H9 (cell line): ENCODE results near the gene BMERB1. TPM values are rescaled to one million over a fixed set of nuclear protein-coding genes. Genes with fewer than 3 reads are reported as not detected.

Experiments
- DNase-seq: peaks from one replicate; pipeline ENCODE4 v3.0.0-alpha.2; 2017
- H2AFZ ChIP-seq: one replicate; pipeline ENCODE4 v1.6.1; 2013; ENCODE audit warnings: mild to moderate bottlenecking, low read length, control low read depth, moderate library complexity
- H2AK5ac ChIP-seq: 2 replicates; pipeline ENCODE4 v1.6.1; 2013; ENCODE audit warnings: low read length, control low read depth, mixed read lengths; ENCODE audit not compliant: insufficient read length
- H2BK120ac ChIP-seq: one replicate; pipeline ENCODE4 v1.6.1; 2013; ENCODE audit warnings: low read depth, mild to moderate bottlenecking, low read length, control low read depth, inconsistent platforms; ENCODE audit not compliant: poor library complexity, severe bottlenecking
- H2BK12ac ChIP-seq: 2 replicates; pipeline ENCODE4 v1.6.1; 2013; ENCODE audit warnings: low read length, control low read depth, mixed read lengths, low read depth; ENCODE audit not compliant: insufficient read length
- H2BK15ac ChIP-seq: 2 replicates; pipeline ENCODE4 v1.6.1; 2013; ENCODE audit warnings: low read depth, low read length, control low read depth
- H2BK20ac ChIP-seq: one replicate; pipeline ENCODE4 v1.6.1; 2013; ENCODE audit warnings: low read depth, mild to moderate bottlenecking, low read length, control low read depth, inconsistent platforms; ENCODE audit not compliant: poor library complexity, severe bottlenecking
- H2BK5ac ChIP-seq: 2 replicates; pipeline ENCODE4 v1.6.1; 2013; ENCODE audit warnings: low read length, control low read depth, mixed read lengths; ENCODE audit not compliant: insufficient read length
- H3K14ac ChIP-seq: 2 replicates; pipeline ENCODE4 v1.6.1; 2013; ENCODE audit warnings: low read length, control low read depth; ENCODE audit not compliant: insufficient read depth
- H3K18ac ChIP-seq: 2 replicates; pipeline ENCODE4 v1.6.1; 2013; ENCODE audit warnings: low read depth, mild to moderate bottlenecking, mixed read lengths, low read length, control low read depth; ENCODE audit not compliant: insufficient read length
- H3K23ac ChIP-seq: 2 replicates; pipeline ENCODE4 v1.6.1; 2013; ENCODE audit warnings: low read length, control low read depth, mixed read lengths, low read depth; ENCODE audit not compliant: insufficient read length
- H3K23me2 ChIP-seq: 2 replicates; pipeline ENCODE4 v1.6.1; 2013; ENCODE audit warnings: low read depth, mild to moderate bottlenecking, mixed read lengths, low read length, control low read depth; ENCODE audit not compliant: insufficient read length, poor library complexity, severe bottlenecking
- H3K27ac ChIP-seq: 2 replicates; pipeline ENCODE4 v1.5.1; 2013; ENCODE audit warnings: low read length, control low read depth, mixed read lengths, low read depth; ENCODE audit not compliant: insufficient read length
- H3K27me3 ChIP-seq: 2 replicates; pipeline ENCODE4 v1.6.1; 2013; ENCODE audit warnings: low read length, control low read depth, inconsistent platforms; ENCODE audit not compliant: insufficient read depth
- H3K4ac ChIP-seq: 2 replicates; pipeline ENCODE4 v1.6.1; 2013; ENCODE audit warnings: low read depth, mild to moderate bottlenecking, control low read depth, inconsistent platforms, low read length, moderate library complexity
- H3K4me1 ChIP-seq: 2 replicates; pipeline ENCODE4 v1.6.1; 2013; ENCODE audit warnings: low read length, control low read depth, inconsistent platforms; ENCODE audit not compliant: insufficient read depth
- H3K4me2 ChIP-seq: 2 replicates; pipeline ENCODE4 v1.6.1; 2013; ENCODE audit warnings: low read length, control low read depth, mixed read lengths; ENCODE audit not compliant: insufficient read length, insufficient read depth
- H3K56ac ChIP-seq: 2 replicates; pipeline ENCODE4 v1.6.1; 2013; ENCODE audit warnings: low read depth, mild to moderate bottlenecking, mixed read lengths, low read length, control low read depth; ENCODE audit not compliant: insufficient read length
- H3K79me1 ChIP-seq: 2 replicates; pipeline ENCODE4 v1.6.1; 2013; ENCODE audit warnings: low read depth, mild to moderate bottlenecking, moderate library complexity, low read length, control low read depth, inconsistent platforms; ENCODE audit not compliant: insufficient read depth, poor library complexity, severe bottlenecking
- H3K79me2 ChIP-seq: 2 replicates; pipeline ENCODE4 v1.6.1; 2013; ENCODE audit warnings: low read length, control low read depth, inconsistent platforms; ENCODE audit not compliant: insufficient read depth
- H3K9ac ChIP-seq: 2 replicates; pipeline ENCODE4 v1.6.1; 2013; ENCODE audit warnings: low read length, control low read depth, mixed read lengths; ENCODE audit not compliant: insufficient read length; ENCODE audit errors: extremely low read depth
- H3K9me3 ChIP-seq: one replicate; pipeline ENCODE4 v1.6.1; 2013; ENCODE audit warnings: low read depth, low read length, inconsistent platforms; ENCODE audit not compliant: control insufficient read depth
- H3T11ph ChIP-seq: one replicate; pipeline ENCODE4 v1.6.1; 2013; ENCODE audit warnings: mild to moderate bottlenecking, low read length, control low read depth, inconsistent platforms
- H4K20me1 ChIP-seq: one replicate; pipeline ENCODE4 v1.6.1; 2013; ENCODE audit not compliant: control insufficient read depth, insufficient read length, insufficient read depth
- H4K5ac ChIP-seq: 2 replicates; pipeline ENCODE4 v1.6.1; 2013; ENCODE audit warnings: low read depth, mild to moderate bottlenecking, mixed read lengths, low read length, control low read depth; ENCODE audit not compliant: insufficient read length
- H4K8ac ChIP-seq: replicated peaks from 2 replicates; pipeline ENCODE4 v1.6.1; 2013; ENCODE audit warnings: low read length, control low read depth, mixed read lengths, low read depth; ENCODE audit not compliant: insufficient read length
- H4K91ac ChIP-seq: 2 replicates; pipeline ENCODE4 v1.6.1; 2013; ENCODE audit warnings: low read depth, mild to moderate bottlenecking, moderate library complexity, mixed read lengths, low read length, control low read depth; ENCODE audit not compliant: insufficient read length
- H3K27ac Mint-ChIP-seq, 3 experiments: 2 replicates in 2 of 3; 3 replicates in 1 of 3; pipeline ENCODE4 v1.8.0; 2020 to 2021; ENCODE audit warnings: mixed read lengths in 3 of 3, mild to moderate bottlenecking in 1 of 3, moderate library complexity in 1 of 3
- H3K27me3 Mint-ChIP-seq: 2 replicates; pipeline ENCODE4 v1.8.0; 2021; ENCODE audit warnings: low read depth, mild to moderate bottlenecking, moderate library complexity, mixed read lengths
- H3K36me3 Mint-ChIP-seq, 3 experiments: 2 replicates in 2 of 3; 3 replicates in 1 of 3; pipeline ENCODE4 v1.8.0; 2020 to 2021; ENCODE audit warnings: low read depth in 3 of 3, mixed read lengths in 3 of 3; ENCODE audit not compliant: insufficient read depth in 1 of 3
- H3K4me1 Mint-ChIP-seq, 2 experiments: 2 replicates each; pipeline ENCODE4 v1.8.0; 2020; ENCODE audit warnings: mixed read lengths in 2 of 2
- H3K4me3 Mint-ChIP-seq, 2 experiments: 2 replicates in 1 of 2; 3 replicates in 1 of 2; pipeline ENCODE4 v1.8.0; 2020 to 2021; ENCODE audit warnings: mild to moderate bottlenecking in 2 of 2, mixed read lengths in 2 of 2, moderate library complexity in 1 of 2
- H3K9me3 Mint-ChIP-seq, 2 experiments: 2 replicates in 1 of 2; 3 replicates in 1 of 2; pipeline ENCODE4 v1.8.0; 2020; ENCODE audit warnings: mild to moderate bottlenecking in 2 of 2, mixed read lengths in 2 of 2, moderate library complexity in 1 of 2
- CTCF ChIP-seq: fragments of 200-600 bp; sonication (generic); conservative IDR thresholded peaks from 3 replicates; pipeline ENCODE4 v1.8.0; 2021; ENCODE audit warnings: antibody characterized with exemption, mild to moderate bottlenecking
- WGBS: extraction: QIAGEN DNeasy Blood & Tissue Kit; methylation state at CpG from one replicate; pipeline ENCODE4 v1.1.7; 2013; ENCODE audit warnings: missing lambda C conversion rate, low lambda C conversion rate, mixed read lengths; ENCODE audit not compliant: insufficient read length; ENCODE audit errors: extremely low coverage; 5-methylcytosine and 5-hydroxymethylcytosine counted together
- total RNA-seq: library from RNA; stranded (reverse); gene quantifications from 2 replicates; pipeline ENCODE4 v1.2.1, GENCODE V29; 2021

The BMERB1 gene
- total RNA-seq, 1 experiment from 2014 or later: 19.5 TPM

- Mint-ChIP-seq H3K27ac (peak overlapping the region in 1 of 3 experiments; percentile 8; a peak in 1 of 7 replicates), H3K4me1 (peaks cover 12 to 20% of the 10 kb centered on the region in 2 experiments), H3K9me3 (no peaks in the 10 kb centered on the region), H3K27me3 (no peaks in the 10 kb centered on the region), H3K4me3 (no peak overlapping the region), H3K36me3 (peaks cover 21 to 80% (median 52%) of the 10 kb centered on the region in 3 experiments; a peak in 6 of 7 replicates)
- Histone ChIP-seq H2AFZ (no peak overlapping the region), H3K4me1 (no peaks in the 10 kb centered on the region), H3T11ph (no peak overlapping the region), H4K20me1 (no peaks in the 10 kb centered on the region), H3K9ac (no peak overlapping the region), H3K27me3 (no peaks in the 10 kb centered on the region), H2BK120ac (no peak overlapping the region), H3K79me1 (no peaks in the 10 kb centered on the region), H2BK12ac (no peak overlapping the region), H2BK5ac (no peak overlapping the region), H4K91ac (no peak overlapping the region), H3K79me2 (no peaks in the 10 kb centered on the region), H3K9me3 (no peaks in the 10 kb centered on the region), H2BK15ac (no peak overlapping the region), H3K56ac (no peak overlapping the region), H3K4ac (no peak overlapping the region), H3K27ac (no peak overlapping the region), H3K23me2 (no peaks in the 10 kb centered on the region), H3K14ac (no peak overlapping the region), H2AK5ac (no peak overlapping the region), H4K5ac (no peak overlapping the region), H3K4me2 (no peak overlapping the region), H3K18ac (no peak overlapping the region), H2BK20ac (no peak overlapping the region), H4K8ac (no peak overlapping the region), H3K23ac (no peak overlapping the region)
- no peak for TF ChIP-seq CTCF
- WGBS: no CpG with 5 or more reads among the region's 14 CpGs
- no peak for DNase-seq
Observed at GRCh38 chr16:15604460-15605440, 170.4 kb downstream of the BMERB1 start.
